ENCODE data around the gene SCNN1B.
"Not testable (repeated sequence)": the region's sequence is repeated elsewhere in the genome, so short reads cannot be mapped to it uniquely, and the experiment has no call there.

SCNN1B gene

DNA sequence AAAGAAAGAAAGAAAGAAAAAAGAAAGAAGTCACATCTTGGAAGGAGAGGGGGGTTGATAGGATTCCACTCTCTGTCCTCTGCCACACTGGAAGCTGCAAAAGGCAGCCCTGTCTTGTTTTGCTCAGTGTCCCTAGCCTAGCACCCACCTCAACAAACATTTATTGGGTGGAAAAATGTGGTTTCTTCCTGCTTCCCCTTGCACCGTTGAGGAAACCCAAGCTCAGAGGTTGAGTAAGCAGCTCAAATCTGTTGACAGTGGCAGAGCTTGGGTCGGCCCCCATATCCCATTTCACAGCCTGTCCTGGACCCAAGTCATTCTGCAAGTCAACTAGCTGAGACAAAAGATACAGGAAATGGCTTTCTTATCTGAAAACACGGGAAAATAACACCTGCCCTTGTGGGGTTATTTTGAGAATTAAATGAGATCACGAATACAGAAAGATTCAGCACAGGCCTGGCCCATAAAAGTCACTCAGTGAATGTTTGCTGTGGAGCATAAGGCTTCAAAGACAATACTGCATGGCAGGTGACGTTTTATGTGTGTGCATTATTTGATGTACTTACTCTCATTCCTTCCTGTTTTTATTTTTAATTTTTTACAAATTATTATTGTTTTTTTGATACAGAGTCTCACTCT is 63.6 kb downstream of the SCNN1B start:
- TF ChIP-seq CTCF (IDR thresholded peaks at IDR 0.05; ENCODE audit: control extremely low read depth, extremely low read depth, low read depth, missing control alignments) = no peak
- DNase-seq (ENCODE audit: extremely low spot score) = no peak
- CTCF ChIA-PET = interaction anchor here (0.9 to 1.6 kb wide), 5 partner anchors 18 to 70 kb away, joined by 3 to 7 read pairs (median 3); no protein-coding TSS in a partner anchor
- POLR2A ChIA-PET = no interaction called here

DNA sequence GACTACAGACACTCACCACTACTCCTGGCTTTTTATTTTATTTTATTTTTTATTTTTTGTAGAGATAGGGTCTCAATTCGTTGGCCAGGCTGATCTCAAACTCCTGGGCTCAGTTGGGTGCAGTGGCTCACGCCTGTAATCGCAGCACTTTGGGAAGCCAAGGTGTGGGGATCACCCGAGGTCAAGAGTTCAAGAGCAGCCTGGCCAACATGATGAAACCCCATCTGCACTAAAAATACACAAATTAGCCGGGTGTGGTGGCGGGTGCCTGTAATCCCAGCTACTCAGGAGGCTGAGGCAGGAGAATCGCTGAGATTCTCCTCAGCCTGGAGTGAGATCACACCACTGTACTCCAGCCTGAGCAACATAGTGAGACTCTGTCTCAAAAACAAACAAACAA is 64.2 kb downstream of the SCNN1B start:
- POLR2A ChIA-PET; DNase-seq (ENCODE audit: extremely low spot score): not testable (repeated sequence)
- CTCF ChIA-PET = interaction anchor here (0.9 to 1.6 kb wide), 4 partner anchors 19 to 70 kb away, joined by 3 to 4 read pairs (median 3); no protein-coding TSS in a partner anchor

DNA sequence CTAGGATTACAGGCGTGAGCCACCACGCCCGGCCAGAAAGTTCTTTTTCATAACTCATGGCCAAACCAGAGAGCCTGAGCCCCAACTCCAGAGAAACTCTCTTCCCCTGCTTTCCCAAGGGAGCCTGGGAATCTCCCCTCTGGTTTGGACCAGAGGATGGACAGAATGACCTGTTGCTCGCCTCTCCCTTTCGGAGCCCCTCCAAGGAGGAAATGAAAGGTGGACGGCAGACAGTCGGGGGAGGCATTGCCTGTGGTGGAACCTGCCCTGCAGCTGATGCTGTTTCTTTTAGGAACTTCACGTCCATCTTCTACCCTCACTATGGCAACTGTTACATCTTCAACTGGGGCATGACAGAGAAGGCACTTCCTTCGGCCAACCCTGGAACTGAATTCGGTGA is 65.5 kb downstream of the SCNN1B start:
- ChIA-PET CTCF (no interaction called here), POLR2A (no interaction called here)
- no peak for TF ChIP-seq CTCF (IDR thresholded peaks at IDR 0.05; ENCODE audit: control extremely low read depth, extremely low read depth, low read depth, missing control alignments)
- DNase-seq (ENCODE audit: extremely low spot score) = no peak

DNA sequence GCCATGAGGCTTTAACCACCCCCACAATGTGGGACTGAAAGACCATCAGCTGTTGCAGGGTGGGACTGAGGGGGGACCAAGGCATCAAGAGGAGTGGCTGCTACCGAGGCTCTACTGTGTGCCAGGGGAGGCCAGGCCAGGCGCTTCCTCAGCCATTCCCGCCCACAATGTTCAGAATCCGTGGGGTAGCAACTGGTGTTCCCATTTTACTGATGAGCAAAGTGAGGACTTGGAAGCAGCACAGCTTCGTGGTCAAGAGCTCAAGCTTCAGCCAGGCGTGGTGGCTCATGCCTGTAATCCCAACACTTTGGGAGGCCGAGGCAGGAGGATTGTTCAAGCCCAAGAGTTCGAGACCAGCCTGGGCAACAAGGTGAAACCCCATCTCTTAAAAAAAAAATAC is 65.9 kb downstream of the SCNN1B start:
- no peak for TF ChIP-seq CTCF (IDR thresholded peaks at IDR 0.05; ENCODE audit: control extremely low read depth, extremely low read depth, low read depth, missing control alignments)
- DNase-seq (ENCODE audit: extremely low spot score) = no peak
- CTCF ChIA-PET = no interaction called here
- POLR2A ChIA-PET = no interaction called here

DNA sequence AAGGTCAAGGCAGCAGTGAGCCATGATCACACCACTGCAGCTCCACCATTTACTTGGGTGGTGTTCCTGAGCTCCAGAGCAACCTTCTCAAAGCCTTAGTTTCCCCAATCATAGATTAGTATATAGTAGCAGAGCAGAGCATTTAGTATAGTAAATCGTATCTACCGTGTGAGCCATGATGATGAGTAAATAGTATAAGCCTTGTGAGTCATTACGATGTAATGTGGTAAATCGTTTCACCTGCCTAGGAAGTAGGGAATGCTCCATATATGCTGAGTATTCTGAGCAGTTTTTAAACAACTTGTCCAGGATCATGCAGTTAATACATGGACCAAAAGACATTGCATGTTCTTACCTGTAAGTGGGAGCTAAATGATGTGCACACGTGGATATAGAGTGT is 66.4 kb downstream of the SCNN1B start:
- no peak for TF ChIP-seq CTCF (IDR thresholded peaks at IDR 0.05; ENCODE audit: control extremely low read depth, extremely low read depth, low read depth, missing control alignments)
- POLR2A ChIA-PET = no interaction called here
- CTCF ChIA-PET = no interaction called here
- DNase-seq (ENCODE audit: extremely low spot score) = no peak

GRCh38 chr16:23369416-23369815 is 67.3 kb downstream of the SCNN1B start:
- DNase-seq (ENCODE audit: extremely low spot score) = no peak
- CTCF ChIA-PET = no interaction called here
- POLR2A ChIA-PET = no interaction called here
- TF ChIP-seq CTCF (IDR thresholded peaks at IDR 0.05; ENCODE audit: control extremely low read depth, extremely low read depth, low read depth, missing control alignments) = no peak

DNA sequence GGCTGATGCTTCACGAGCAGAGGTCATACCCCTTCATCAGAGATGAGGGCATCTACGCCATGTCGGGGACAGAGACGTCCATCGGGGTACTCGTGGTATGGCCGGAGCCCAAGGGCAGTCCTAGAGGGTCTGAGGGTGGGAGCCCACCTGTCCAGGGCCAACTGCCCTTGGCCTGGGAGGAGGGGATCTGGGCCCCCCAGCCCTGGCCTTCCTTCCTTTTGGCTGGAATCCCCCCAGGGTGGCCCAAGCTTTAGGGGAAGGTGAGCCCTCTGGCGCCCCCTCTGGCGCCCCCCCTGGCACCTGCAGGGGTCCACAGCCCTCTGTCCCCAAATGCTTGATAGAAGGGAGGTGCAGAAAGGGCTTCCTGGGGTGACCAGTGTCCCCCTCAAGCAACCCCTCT is 69.3 kb downstream of the SCNN1B start:
- ChIA-PET POLR2A (no interaction called here), CTCF (no interaction called here)
- no peak for DNase-seq (ENCODE audit: extremely low spot score)
- no peak for TF ChIP-seq CTCF (IDR thresholded peaks at IDR 0.05; ENCODE audit: control extremely low read depth, extremely low read depth, low read depth, missing control alignments)
